ENCODE results near the gene S100A9. TPM values are rescaled to one million over a fixed set of nuclear protein-coding genes. Genes with fewer than 3 reads are reported as not detected.

Gene S100A9
- polyA plus RNA-seq, 1 donor from 2014 or later, result not detected

DNA sequence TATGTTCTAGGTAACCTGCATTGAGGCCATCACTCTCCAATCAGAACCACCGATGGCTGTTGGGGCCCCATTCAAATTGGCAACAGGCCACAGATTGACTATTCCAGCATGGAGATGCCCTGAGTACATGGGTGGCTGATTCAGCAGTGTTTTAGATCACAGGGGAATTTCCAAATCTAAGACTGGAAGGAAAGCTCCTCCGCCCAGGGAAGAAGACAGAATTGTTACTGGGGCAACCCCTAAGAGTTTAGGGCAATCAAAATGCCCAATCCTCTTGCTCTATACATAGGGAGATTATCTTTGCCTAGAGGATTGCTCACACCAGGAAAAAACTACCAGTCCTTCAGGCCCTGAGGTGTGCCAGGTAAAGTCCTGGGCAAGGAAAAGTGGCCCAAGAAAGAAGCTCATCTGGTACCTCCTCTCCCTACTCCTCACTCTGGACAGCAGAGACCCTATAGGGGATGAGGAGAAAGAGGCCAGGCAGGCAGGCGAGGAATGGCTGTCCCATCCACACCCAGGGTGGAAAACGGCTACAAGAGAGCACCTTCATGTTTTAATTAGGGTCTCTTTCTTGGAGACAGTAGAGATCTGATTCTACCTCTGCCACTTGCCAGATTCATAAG lies 27.4 kb downstream of the S100A9 start:
- Histone ChIP-seq H3K9ac (ENCODE audit: low read length) (no peak overlapping the region), H3K27ac (ENCODE audit: low read length) (no peak overlapping the region), H3K9me2 (ENCODE audit: insufficient read depth, low read length) (no peaks in the 10 kb centered on the region), H3K79me2 (replicated peaks; ENCODE audit: insufficient read depth, low read length) (no peaks in the 10 kb centered on the region), H3K36me3 (ENCODE audit: insufficient read depth, low read length) (no peaks in the 10 kb centered on the region), H4K20me1 (ENCODE audit: insufficient read depth) (no peaks in the 10 kb centered on the region), H3K9me3 (ENCODE audit: low read length) (peaks cover 8% of the 10 kb centered on the region), H3K27me3 (ENCODE audit: insufficient read depth, low read depth, low read length) (no peaks in the 10 kb centered on the region), H3F3A (ENCODE audit: insufficient read depth, low read length, poor library complexity, severe bottlenecking) (no peaks in the 10 kb centered on the region), H3K4me2 (ENCODE audit: low read length) (no peak overlapping the region), H3K4me3 (ENCODE audit: low read length) (no peak overlapping the region), H2AFZ (ENCODE audit: low read depth, low read length) (no peak overlapping the region)
- TF ChIP-seq SMC3 (conservative IDR thresholded peaks at IDR 0.05; ENCODE audit: poor library complexity) (no peak), EZH2 (IDR thresholded peaks at IDR 0.05; ENCODE audit: borderline replicate concordance, insufficient read depth, low read length, poor library complexity, severe bottlenecking) (no peak), POLR2AphosphoS5 (IDR thresholded peaks at IDR 0.05) (no peak), MXI1 (conservative IDR thresholded peaks at IDR 0.05; ENCODE audit: poor library complexity, severe bottlenecking) (no peak), TAF1 (IDR thresholded peaks at IDR 0.05; ENCODE audit: low read depth) (no peak), RAD21 (conservative IDR thresholded peaks at IDR 0.05) (no peak), EP300 (conservative IDR thresholded peaks at IDR 0.05; ENCODE audit: poor library complexity, severe bottlenecking) (no peak)
- TF ChIP-seq, protein P1, sequence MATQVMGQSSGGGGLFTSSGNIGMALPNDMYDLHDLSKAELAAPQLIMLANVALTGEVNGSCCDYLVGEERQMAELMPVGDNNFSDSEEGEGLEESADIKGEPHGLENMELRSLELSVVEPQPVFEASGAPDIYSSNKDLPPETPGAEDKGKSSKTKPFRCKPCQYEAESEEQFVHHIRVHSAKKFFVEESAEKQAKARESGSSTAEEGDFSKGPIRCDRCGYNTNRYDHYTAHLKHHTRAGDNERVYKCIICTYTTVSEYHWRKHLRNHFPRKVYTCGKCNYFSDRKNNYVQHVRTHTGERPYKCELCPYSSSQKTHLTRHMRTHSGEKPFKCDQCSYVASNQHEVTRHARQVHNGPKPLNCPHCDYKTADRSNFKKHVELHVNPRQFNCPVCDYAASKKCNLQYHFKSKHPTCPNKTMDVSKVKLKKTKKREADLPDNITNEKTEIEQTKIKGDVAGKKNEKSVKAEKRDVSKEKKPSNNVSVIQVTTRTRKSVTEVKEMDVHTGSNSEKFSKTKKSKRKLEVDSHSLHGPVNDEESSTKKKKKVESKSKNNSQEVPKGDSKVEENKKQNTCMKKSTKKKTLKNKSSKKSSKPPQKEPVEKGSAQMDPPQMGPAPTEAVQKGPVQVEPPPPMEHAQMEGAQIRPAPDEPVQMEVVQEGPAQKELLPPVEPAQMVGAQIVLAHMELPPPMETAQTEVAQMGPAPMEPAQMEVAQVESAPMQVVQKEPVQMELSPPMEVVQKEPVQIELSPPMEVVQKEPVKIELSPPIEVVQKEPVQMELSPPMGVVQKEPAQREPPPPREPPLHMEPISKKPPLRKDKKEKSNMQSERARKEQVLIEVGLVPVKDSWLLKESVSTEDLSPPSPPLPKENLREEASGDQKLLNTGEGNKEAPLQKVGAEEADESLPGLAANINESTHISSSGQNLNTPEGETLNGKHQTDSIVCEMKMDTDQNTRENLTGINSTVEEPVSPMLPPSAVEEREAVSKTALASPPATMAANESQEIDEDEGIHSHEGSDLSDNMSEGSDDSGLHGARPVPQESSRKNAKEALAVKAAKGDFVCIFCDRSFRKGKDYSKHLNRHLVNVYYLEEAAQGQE (IDR thresholded peaks at IDR 0.05; ENCODE audit: borderline replicate concordance), result no peak
- TF ChIP-seq, protein P2, sequence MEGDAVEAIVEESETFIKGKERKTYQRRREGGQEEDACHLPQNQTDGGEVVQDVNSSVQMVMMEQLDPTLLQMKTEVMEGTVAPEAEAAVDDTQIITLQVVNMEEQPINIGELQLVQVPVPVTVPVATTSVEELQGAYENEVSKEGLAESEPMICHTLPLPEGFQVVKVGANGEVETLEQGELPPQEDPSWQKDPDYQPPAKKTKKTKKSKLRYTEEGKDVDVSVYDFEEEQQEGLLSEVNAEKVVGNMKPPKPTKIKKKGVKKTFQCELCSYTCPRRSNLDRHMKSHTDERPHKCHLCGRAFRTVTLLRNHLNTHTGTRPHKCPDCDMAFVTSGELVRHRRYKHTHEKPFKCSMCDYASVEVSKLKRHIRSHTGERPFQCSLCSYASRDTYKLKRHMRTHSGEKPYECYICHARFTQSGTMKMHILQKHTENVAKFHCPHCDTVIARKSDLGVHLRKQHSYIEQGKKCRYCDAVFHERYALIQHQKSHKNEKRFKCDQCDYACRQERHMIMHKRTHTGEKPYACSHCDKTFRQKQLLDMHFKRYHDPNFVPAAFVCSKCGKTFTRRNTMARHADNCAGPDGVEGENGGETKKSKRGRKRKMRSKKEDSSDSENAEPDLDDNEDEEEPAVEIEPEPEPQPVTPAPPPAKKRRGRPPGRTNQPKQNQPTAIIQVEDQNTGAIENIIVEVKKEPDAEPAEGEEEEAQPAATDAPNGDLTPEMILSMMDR (IDR thresholded peaks at IDR 0.05; ENCODE audit: poor library complexity, severe bottlenecking), result no peak

DNA sequence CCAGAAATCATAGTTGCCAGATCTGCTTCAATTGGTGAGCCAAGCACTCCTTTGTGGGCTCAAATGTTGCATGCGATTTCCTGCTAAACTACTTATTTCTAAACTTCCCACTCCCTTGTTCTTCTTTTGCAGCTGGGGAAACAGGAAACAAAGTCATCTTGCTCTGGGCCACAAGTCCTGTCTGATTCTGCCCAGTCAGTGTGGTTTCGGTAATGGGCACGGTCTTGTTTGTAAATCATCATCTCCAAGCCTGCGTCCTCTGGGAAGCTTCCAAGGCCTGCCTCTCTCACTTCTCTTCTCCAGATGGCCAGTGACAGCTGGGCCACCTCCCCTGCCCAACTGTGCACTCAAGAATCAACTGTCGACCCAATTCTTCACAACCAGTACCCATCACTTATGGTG lies 28.8 kb downstream of the S100A9 start:
- TF ChIP-seq POLR2AphosphoS5 (IDR thresholded peaks at IDR 0.05), result no peak
- TF ChIP-seq TAF1 (IDR thresholded peaks at IDR 0.05; ENCODE audit: low read depth), result no peak
- TF ChIP-seq EZH2 (IDR thresholded peaks at IDR 0.05; ENCODE audit: borderline replicate concordance, insufficient read depth, low read length, poor library complexity, severe bottlenecking), result no peak
- no peak for TF ChIP-seq EP300 (conservative IDR thresholded peaks at IDR 0.05; ENCODE audit: poor library complexity, severe bottlenecking)
- TF ChIP-seq SMC3 (conservative IDR thresholded peaks at IDR 0.05; ENCODE audit: poor library complexity), result no peak
- TF ChIP-seq, protein P1 (IDR thresholded peaks at IDR 0.05; ENCODE audit: borderline replicate concordance), result no peak
- TF ChIP-seq MXI1 (conservative IDR thresholded peaks at IDR 0.05; ENCODE audit: poor library complexity, severe bottlenecking), result no peak
- no peak for TF ChIP-seq RAD21 (conservative IDR thresholded peaks at IDR 0.05)
- TF ChIP-seq, protein P2 (IDR thresholded peaks at IDR 0.05; ENCODE audit: poor library complexity, severe bottlenecking), result no peak
- Histone ChIP-seq H3K27me3 (ENCODE audit: insufficient read depth, low read depth, low read length) (no peaks in the 10 kb centered on the region), H3K9me2 (ENCODE audit: insufficient read depth, low read length) (no peaks in the 10 kb centered on the region), H3K4me3 (ENCODE audit: low read length) (no peak overlapping the region), H3F3A (ENCODE audit: insufficient read depth, low read length, poor library complexity, severe bottlenecking) (no peaks in the 10 kb centered on the region), H3K9me3 (ENCODE audit: low read length) (peaks cover 3% of the 10 kb centered on the region), H4K20me1 (ENCODE audit: insufficient read depth) (no peaks in the 10 kb centered on the region), H3K27ac (ENCODE audit: low read length) (no peak overlapping the region), H2AFZ (ENCODE audit: low read depth, low read length) (no peak overlapping the region), H3K36me3 (ENCODE audit: insufficient read depth, low read length) (no peaks in the 10 kb centered on the region), H3K79me2 (replicated peaks; ENCODE audit: insufficient read depth, low read length) (no peaks in the 10 kb centered on the region), H3K4me2 (ENCODE audit: low read length) (no peak overlapping the region), H3K9ac (ENCODE audit: low read length) (no peak overlapping the region)

Measured in neural cell (in vitro differentiated cells).